PC-9 (cell line): ENCODE data around the gene MIF4GD.

ENCODE experiments used
- CTCF ChIP-seq: fragments of 200-600 bp; sonication (generic); conservative IDR thresholded peaks from 2 replicates; pipeline ENCODE4 v1.6.1; 2017; ENCODE audit warnings: mixed run types, antibody characterized with exemption, mild to moderate bottlenecking, moderate library complexity
- EZH2 ChIP-seq: fragments of 200-600 bp; sonication (generic); IDR thresholded peaks from 2 replicates; pipeline ENCODE4 v1.8.0; 2017; ENCODE audit warnings: antibody characterized with exemption, low read depth

- no peak for TF ChIP-seq CTCF
- TF ChIP-seq EZH2: no peak
These were observed 14.1 kb upstream of the MIF4GD start for GRCh38 chr17:75285123-75285522.
